HG03103 (cell line): ENCODE data around the gene ZNF827.
"Not testable (repeated sequence)": the region's sequence is repeated elsewhere in the genome, so short reads cannot be mapped to it uniquely, and the experiment has no call there.

Source experiments
- ATAC-seq: cut with Tn5 transposase; IDR thresholded peaks from one replicate; pipeline ENCODE4 v1.9.1; 2021; ENCODE audit warnings: low read depth; ENCODE audit not compliant: unreplicated experiment

ZNF827 gene

GRCh38 chr4:145839151-145839550, 99.5 kb downstream of the ZNF827 start:
- ATAC-seq: no peak

DNA sequence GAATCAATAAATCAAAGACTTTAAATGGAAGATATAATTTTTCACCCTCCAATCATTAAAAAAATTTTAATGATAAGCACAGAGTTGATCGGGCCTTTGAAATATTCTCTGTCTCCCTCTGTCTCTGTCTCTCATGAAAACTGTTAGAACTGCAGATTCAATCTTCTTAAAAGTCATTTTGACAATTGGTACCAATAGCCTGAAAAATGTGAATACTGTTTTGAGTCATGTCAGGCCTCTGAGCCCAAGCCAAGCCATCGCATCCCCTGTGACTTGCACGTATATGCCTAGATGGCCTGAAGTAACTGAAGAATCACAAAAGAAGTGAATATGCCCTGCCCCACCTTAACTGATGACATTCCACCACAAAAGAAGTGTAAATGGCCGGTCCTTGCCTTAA, 106.2 kb downstream of the ZNF827 start:
- ATAC-seq: not testable (repeated sequence)

DNA sequence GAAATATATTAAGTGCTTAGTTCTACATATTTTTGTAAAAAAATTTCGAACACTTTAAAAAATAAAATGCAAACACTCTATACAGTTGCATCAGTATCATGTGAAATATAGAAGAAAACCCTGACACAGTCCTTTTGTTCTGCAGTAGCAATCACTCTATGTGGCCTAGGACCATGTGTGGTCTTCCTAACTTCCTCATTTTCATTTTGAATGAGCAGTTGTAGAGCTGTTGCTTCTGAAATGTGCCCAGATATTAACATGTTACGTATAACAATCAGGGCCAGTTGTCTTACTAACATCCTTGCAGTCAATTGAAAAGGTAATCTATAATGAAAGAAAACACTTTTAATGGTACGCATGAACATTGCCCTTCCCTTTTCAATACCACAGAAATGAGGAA, 107.9 kb downstream of the ZNF827 start:
- ATAC-seq: peak; percentile 60

DNA sequence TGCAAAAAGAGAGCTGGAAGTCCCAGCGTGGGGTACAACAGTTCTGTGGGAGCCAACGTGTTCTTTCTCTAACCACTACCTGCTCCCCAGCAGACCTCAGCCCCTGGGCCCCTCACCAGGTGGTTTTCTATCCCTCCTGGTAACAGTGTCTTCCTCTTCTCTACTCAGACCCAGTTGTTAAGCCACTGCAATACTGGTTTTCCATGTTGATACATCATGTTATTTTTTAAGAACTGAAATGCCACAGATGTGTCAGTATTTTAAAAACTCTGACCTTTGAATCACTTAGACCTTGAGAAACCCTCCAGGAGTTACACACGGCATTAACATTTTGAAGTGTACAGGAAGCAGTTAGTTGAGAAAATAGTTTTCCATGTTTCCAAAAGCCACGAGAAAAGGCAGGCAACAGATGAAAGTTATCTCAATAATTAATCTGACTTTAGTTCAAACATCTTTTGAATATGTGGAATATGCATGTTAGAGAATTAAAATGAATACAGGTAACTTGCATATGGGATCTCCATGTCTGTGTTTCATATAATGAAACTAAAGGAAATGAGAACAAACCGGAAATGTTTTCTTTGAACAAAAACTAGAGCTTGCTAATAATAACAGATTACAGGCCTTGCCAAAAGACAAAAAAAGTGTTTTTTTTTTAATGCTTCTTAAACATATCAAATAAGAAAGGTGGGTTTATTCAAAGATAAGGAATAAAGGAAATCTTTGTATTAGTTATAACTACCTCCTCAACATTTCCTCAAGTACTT, 108.8 kb downstream of the ZNF827 start:
- ATAC-seq: peak; percentile 53

GRCh38 chr4:145828802-145829485, 109.7 kb downstream of the ZNF827 start:
- peak; percentile 55 for ATAC-seq

DNA sequence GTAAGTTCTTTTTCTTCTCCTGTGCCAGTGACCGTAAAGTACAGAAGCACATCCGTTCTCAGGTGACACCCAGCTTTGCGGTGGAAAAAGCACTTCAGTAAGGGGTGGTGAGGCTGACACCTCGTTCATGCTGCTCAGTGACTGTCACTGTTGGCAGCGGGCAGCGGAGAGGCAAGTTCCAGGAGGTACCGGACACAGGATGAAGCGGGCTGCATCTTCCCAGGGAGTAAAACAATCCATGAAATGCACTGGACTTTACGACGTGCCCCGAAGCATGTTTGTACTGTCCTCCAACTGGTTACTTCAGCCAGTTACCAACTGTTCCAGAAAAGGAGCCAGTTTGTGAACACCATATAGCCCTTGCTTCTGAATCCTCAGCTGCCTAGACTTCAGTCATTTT, 110.7 kb downstream of the ZNF827 start:
- no peak for ATAC-seq

GRCh38 chr4:145825255-145825654, 113.4 kb downstream of the ZNF827 start:
- ATAC-seq: no peak

DNA sequence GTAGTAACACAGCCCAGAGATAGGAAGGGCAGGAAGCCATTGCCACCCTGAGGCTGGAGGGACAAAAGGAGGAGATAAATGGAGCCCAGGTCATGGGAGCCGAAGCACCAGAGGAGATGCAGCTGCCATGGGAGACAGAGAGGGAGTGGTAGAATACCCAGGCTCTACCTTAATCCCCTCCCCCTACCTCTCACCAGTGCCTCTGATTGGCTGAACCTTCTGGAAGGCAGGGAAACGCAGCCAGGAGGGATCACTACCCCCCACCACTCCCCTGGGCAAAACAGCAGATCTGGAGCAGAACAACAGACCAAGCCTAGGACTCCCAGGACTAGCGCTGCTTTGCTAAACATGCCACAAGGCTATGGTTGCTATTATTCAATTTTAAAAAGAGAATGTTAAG, 114.2 kb downstream of the ZNF827 start:
- ATAC-seq: no peak

DNA sequence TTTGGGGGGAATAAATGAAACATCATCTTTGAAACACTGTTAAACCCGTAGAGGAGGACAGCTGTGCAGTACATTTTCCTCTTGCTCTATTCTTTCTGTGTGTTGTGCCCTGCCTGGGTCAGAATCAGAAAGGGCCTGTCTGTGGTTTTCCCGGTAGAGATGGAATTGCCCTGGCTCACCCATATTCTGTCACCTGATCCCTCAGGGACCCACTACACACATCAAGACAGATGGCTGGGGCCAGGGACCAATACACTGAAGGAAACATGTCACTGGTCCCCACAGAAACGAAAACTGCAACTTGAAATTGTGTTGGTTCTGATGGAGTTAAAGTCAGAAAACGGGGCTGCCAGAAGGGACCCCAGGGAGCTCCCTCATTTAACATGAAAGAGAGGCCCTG, 114.9 kb downstream of the ZNF827 start:
- ATAC-seq: no peak

DNA sequence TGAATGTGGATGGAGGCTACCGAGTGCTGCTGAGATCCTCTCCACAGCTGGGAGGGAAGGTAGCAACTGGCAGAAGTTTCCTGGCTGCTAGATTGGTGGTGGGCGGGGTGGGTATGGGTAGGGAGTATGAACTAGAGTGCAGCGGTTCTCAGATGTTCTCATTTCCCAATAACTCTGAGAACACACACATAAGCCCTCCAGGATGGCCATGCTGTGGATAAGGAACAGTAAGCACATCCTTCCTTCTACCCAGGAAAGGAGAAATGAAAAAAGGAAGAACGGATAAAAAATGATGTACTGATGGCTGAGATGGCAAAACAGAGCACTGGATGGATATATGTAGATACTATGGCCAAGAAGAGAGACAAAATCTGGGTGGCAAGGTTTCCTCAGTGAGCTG, 116.0 kb downstream of the ZNF827 start:
- no peak for ATAC-seq

- ATAC-seq: no peak
Measured at GRCh38 chr4:145822181-145822580, 116.4 kb downstream of the ZNF827 start.

- ATAC-seq: no peak
Measured at GRCh38 chr4:145821766-145822165, 116.9 kb downstream of the ZNF827 start.

- no peak for ATAC-seq
Measured at GRCh38 chr4:145820407-145820806, 118.2 kb downstream of the ZNF827 start.

GRCh38 chr4:145819853-145820181, 118.8 kb downstream of the ZNF827 start:
- no peak for ATAC-seq

- no peak for ATAC-seq
Measured at GRCh38 chr4:145819101-145819852, 119.3 kb downstream of the ZNF827 start.

- no peak for ATAC-seq
Measured at GRCh38 chr4:145818011-145818410, 120.6 kb downstream of the ZNF827 start.

DNA sequence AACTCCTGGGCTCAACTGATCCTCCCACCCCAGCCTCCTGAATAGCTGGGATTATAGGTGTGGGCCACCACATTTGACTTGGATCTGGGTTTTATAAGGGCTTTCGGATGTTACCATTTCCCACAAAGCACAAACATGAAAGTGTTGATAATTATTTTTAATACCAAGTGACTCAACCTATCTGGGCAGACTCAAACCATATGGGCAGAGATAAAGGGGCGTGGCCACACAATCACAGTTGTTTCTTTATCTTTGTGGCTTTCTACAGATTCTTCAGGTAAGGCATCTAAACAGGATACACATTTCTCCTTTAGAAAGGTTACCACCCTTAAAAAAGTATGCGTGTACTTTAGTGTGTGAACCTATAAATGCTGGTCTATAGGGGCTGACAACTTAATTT, 122.5 kb downstream of the ZNF827 start:
- no peak for ATAC-seq

GRCh38 chr4:145815626-145816025, 123.0 kb downstream of the ZNF827 start:
- ATAC-seq: no peak

- ATAC-seq: no peak
Measured at GRCh38 chr4:145815027-145815612, 123.5 kb downstream of the ZNF827 start.

- no peak for ATAC-seq
Measured at GRCh38 chr4:145814246-145814645, 124.4 kb downstream of the ZNF827 start.

GRCh38 chr4:145812919-145813318, 125.7 kb downstream of the ZNF827 start:
- no peak for ATAC-seq
